Measurements from ENCODE around the gene CT45A9. TPM values are rescaled to one million over a fixed set of nuclear protein-coding genes. Genes with fewer than 3 reads are reported as not detected.
A peak's percentile ranks its signal among the peaks of the same experiment; 100 is the strongest.
"Not testable (repeated sequence)": the region's sequence is repeated elsewhere in the genome, so short reads cannot be mapped to it uniquely, and the experiment has no call there.

Gene CT45A9
- total RNA-seq (not detected), polyA plus RNA-seq (not detected), total RNA-seq (0 reads per million in 6 experiments)

GRCh38 chrX:135871712-135872111 lies at the start of gene CT45A9:
Gene CT45A9, minus strand, starts transcription at chrX:135871812. Its CDS starts 3,751 bp downstream, at chrX:135868061.
- DNase-seq, H3K36me3 Mint-ChIP-seq, H3K4me1 Mint-ChIP-seq, POLR2A ChIA-PET, H3K4me3 Mint-ChIP-seq, H3K27me3 Mint-ChIP-seq, H3K9me3 Mint-ChIP-seq, H3K27ac Mint-ChIP-seq, ATAC-seq: not testable (repeated sequence)

GRCh38 chrX:135920516-135920915 lies 48.9 kb upstream of the CT45A9 start:
- H3K27ac Mint-ChIP-seq, H3K9me3 Mint-ChIP-seq, H3K27me3 Mint-ChIP-seq, DNase-seq, ATAC-seq, POLR2A ChIA-PET, H3K36me3 Mint-ChIP-seq, H3K4me3 Mint-ChIP-seq, H3K4me1 Mint-ChIP-seq: not testable (repeated sequence)

GRCh38 chrX:135914404-135914803 lies 42.8 kb upstream of the CT45A9 start:
- peaks cover 0 to 4% (median 0%) of the 10 kb centered on the region in 5 donors for H3K27me3 Mint-ChIP-seq
- no peak for DNase-seq
- H3K27ac Mint-ChIP-seq: no peak overlapping the region
- H3K9me3 Mint-ChIP-seq: no peaks in the 10 kb centered on the region
- ATAC-seq: no peak
- POLR2A ChIA-PET: no interaction called here
- H3K4me3 Mint-ChIP-seq: no peak overlapping the region
- no peaks in the 10 kb centered on the region for H3K36me3 Mint-ChIP-seq
- no peaks in the 10 kb centered on the region for H3K4me1 Mint-ChIP-seq

- peaks cover 0 to 8% (median 0%) of the 10 kb centered on the region in 5 donors for H3K27me3 Mint-ChIP-seq
- peaks cover 0 to 3% (median 0%) of the 10 kb centered on the region in 9 donors for H3K9me3 Mint-ChIP-seq
- no peak overlapping the region for H3K4me3 Mint-ChIP-seq
- no peak for ATAC-seq
- no peaks in the 10 kb centered on the region for H3K36me3 Mint-ChIP-seq
- POLR2A ChIA-PET: no interaction called here
- H3K4me1 Mint-ChIP-seq: no peaks in the 10 kb centered on the region
- no peak overlapping the region for H3K27ac Mint-ChIP-seq
- no peak for DNase-seq
Measured at GRCh38 chrX:135910251-135910650, 38.6 kb upstream of the CT45A9 start.

- Mint-ChIP-seq H3K4me3 (no peak within 1 kb of the TSS), H3K36me3 (no peaks in the 10 kb centered on the region), H3K27ac (peak within 1 kb of the TSS in 1 of 10 donors; percentile 37)
Measured at GRCh38 chrX:135893294-135893817, 21.7 kb upstream of the CT45A9 start, which contains the start of the genes CT45A10 and SAGE1. Gene CT45A10, minus strand, starts transcription at chrX:135893444. Its CDS starts 8,100 bp downstream, at chrX:135885344. Gene SAGE1, plus strand, starts transcription at chrX:135893716. Its CDS starts 2,527 bp downstream, at chrX:135896243.

GRCh38 chrX:135892781-135893180 lies 21.2 kb upstream of the CT45A9 start:
- POLR2A ChIA-PET: no interaction called here
- Mint-ChIP-seq H3K36me3 (no peaks in the 10 kb centered on the region), H3K27me3 (peaks cover 0 to 4% (median 2%) of the 10 kb centered on the region in 5 donors), H3K4me3 (no peak overlapping the region), H3K27ac (no peak overlapping the region), H3K9me3 (no peaks in the 10 kb centered on the region), H3K4me1 (no peaks in the 10 kb centered on the region)
- ATAC-seq: no peak
- DNase-seq: no peak

More at GRCh38 chrX:135893294-135893817, 21.7 kb upstream of the CT45A9 start, which contains the start of the genes CT45A10 and SAGE1:
- peaks cover 0 to 4% (median 2%) of the 10 kb centered on the region in 5 donors for H3K27me3 Mint-ChIP-seq
- DNase-seq: no peak
- no peak for ATAC-seq
- H3K9me3 Mint-ChIP-seq: no peaks in the 10 kb centered on the region
- no peaks in the 10 kb centered on the region for H3K4me1 Mint-ChIP-seq
- POLR2A ChIA-PET: no interaction called here

GRCh38 chrX:135890087-135890585 lies 18.5 kb upstream of the CT45A9 start:
- DNase-seq (no peak), ATAC-seq (no peak)
- Mint-ChIP-seq H3K4me1 (no peaks in the 10 kb centered on the region), H3K4me3 (no peak overlapping the region), H3K27ac (no peak overlapping the region), H3K9me3 (no peaks in the 10 kb centered on the region), H3K36me3 (no peaks in the 10 kb centered on the region), H3K27me3 (peaks cover 0 to 4% (median 2%) of the 10 kb centered on the region in 5 donors)
- POLR2A ChIA-PET: no interaction called here

- H3K27me3 Mint-ChIP-seq, H3K27ac Mint-ChIP-seq, POLR2A ChIA-PET, H3K9me3 Mint-ChIP-seq, H3K4me1 Mint-ChIP-seq, ATAC-seq, H3K36me3 Mint-ChIP-seq, H3K4me3 Mint-ChIP-seq: not testable (repeated sequence)
- peak in 1 of 10 donors; percentile 11 for DNase-seq
Measured at GRCh38 chrX:135888976-135889375, 17.4 kb upstream of the CT45A9 start.

- H3K27ac Mint-ChIP-seq, H3K27me3 Mint-ChIP-seq, H3K4me1 Mint-ChIP-seq, POLR2A ChIA-PET, H3K4me3 Mint-ChIP-seq, H3K9me3 Mint-ChIP-seq, ATAC-seq, DNase-seq, H3K36me3 Mint-ChIP-seq: not testable (repeated sequence)
Measured at GRCh38 chrX:135888230-135888629, 16.6 kb upstream of the CT45A9 start.

GRCh38 chrX:135882741-135883140 lies 11.1 kb upstream of the CT45A9 start:
- H3K36me3 Mint-ChIP-seq, DNase-seq, H3K4me3 Mint-ChIP-seq, ATAC-seq, H3K27ac Mint-ChIP-seq, POLR2A ChIA-PET, H3K9me3 Mint-ChIP-seq, H3K27me3 Mint-ChIP-seq, H3K4me1 Mint-ChIP-seq: not testable (repeated sequence)

- H3K36me3 Mint-ChIP-seq, H3K4me1 Mint-ChIP-seq, POLR2A ChIA-PET, H3K9me3 Mint-ChIP-seq, ATAC-seq, DNase-seq, H3K27ac Mint-ChIP-seq, H3K27me3 Mint-ChIP-seq, H3K4me3 Mint-ChIP-seq: not testable (repeated sequence)
Measured at GRCh38 chrX:135854438-135854837, 17.2 kb downstream of the CT45A9 start, which contains the start of gene CT45A8. Gene CT45A8, minus strand, starts transcription at chrX:135854538. Its CDS starts 3,755 bp downstream, at chrX:135850783.

GRCh38 chrX:135837180-135837579 lies 34.4 kb downstream of the CT45A9 start, which contains the start of gene CT45A7:
Gene CT45A7, minus strand, starts transcription at chrX:135837280. Its CDS starts 3,747 bp downstream, at chrX:135833533.
- H3K27me3 Mint-ChIP-seq, POLR2A ChIA-PET, H3K27ac Mint-ChIP-seq, H3K9me3 Mint-ChIP-seq, H3K4me3 Mint-ChIP-seq, ATAC-seq, H3K36me3 Mint-ChIP-seq, DNase-seq, H3K4me1 Mint-ChIP-seq: not testable (repeated sequence)

GRCh38 chrX:135819912-135820311 lies 51.7 kb downstream of the CT45A9 start, which contains the start of gene CT45A2:
Gene CT45A2, minus strand, starts transcription at chrX:135820012. Its CDS starts 3,747 bp downstream, at chrX:135816265.
- POLR2A ChIA-PET, H3K4me1 Mint-ChIP-seq, H3K36me3 Mint-ChIP-seq: not testable (repeated sequence)

More at GRCh38 chrX:135819912-135820311, 51.7 kb downstream of the CT45A9 start, which contains the start of gene CT45A2:
- not testable (repeated sequence) for H3K27me3 Mint-ChIP-seq, ATAC-seq, H3K9me3 Mint-ChIP-seq, DNase-seq, H3K4me3 Mint-ChIP-seq, H3K27ac Mint-ChIP-seq
